ENCODE measurements around the gene S100A1. TPM values are rescaled to one million over a fixed set of nuclear protein-coding genes. Genes with fewer than 3 reads are reported as not detected.
"Not testable (repeated sequence)": the region's sequence is repeated elsewhere in the genome, so short reads cannot be mapped to it uniquely, and the experiment has no call there.

The S100A1 gene
- total RNA-seq: not detected

DNA sequence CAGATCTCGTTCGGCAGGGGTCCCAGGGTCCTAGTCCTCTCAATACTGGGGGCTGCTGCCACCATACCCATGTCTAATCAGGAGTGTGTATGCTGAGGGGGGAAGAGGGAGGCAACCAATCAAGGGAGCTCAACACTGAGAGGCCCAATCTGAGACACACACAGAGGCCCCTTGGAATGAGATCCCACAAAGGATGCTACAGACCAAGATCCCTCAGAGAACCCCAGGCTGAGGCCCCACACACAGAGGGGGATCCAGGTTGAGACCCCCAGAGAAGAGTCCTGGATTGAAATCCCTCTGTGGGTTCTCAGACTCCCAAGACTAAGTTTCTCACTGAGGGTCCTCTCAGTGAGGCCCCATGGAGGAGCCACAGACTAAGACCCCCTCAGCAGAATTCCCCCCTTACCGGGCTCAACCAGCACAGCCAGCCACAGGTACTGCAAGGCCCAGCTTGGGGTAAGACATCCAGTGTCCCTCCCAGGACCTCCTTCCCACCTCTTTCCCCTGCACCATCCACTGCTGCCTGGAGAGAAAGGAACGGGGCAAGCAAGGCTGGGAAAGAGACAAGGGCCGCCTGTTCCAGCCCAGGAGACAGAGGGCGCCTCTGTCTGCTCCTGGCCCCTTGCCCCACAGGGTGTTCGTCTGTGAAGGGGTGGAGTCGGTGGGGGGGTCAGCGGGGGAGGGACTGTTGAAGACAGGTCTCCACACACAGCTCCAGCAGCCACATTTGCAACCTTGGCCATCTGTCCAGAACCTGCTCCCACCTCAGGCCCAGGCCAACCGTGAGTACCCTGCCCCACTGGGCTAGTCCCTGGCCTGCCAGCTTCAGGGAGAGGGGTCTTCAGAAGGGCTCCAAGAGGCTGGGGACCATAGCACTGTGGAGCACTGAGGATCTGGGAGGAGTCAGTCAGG is at the start of gene S100A1:
TSS of gene S100A1 (plus strand) at position 720 of the 912 bp plus-strand sequence. CDS start 2,088 bp downstream, outside the sequence.
- no peak for ATAC-seq
- Mint-ChIP-seq H3K4me1 (ENCODE audit: low read depth) (peaks cover 22% of the 10 kb centered on the region), H3K27me3 (ENCODE audit: low read depth) (no peaks in the 10 kb centered on the region), H3K27ac (peak within 1 kb of the TSS; percentile 9), H3K9me3 (ENCODE audit: insufficient read depth) (no peaks in the 10 kb centered on the region), H3K4me3 (no peak within 1 kb of the TSS), H3K36me3 (ENCODE audit: low read depth) (peaks cover 4% of the 10 kb centered on the region)
- CTCF ChIA-PET: interaction anchor here (0.9 to 6.9 kb wide), 12 partner anchors 10 to 358 kb away, joined by 3 to 51 read pairs (median 5); partner anchors contain the start of genes RAB13, S100A14, S100A16 and S100A4
- POLR2A ChIA-PET: interaction anchor here (0.9 to 1.1 kb wide), 3 partner anchors 12 to 32 kb away, joined by 3 to 4 read pairs (median 3); partner anchors contain the start of gene S100A14
- DNase-seq: no peak

DNA sequence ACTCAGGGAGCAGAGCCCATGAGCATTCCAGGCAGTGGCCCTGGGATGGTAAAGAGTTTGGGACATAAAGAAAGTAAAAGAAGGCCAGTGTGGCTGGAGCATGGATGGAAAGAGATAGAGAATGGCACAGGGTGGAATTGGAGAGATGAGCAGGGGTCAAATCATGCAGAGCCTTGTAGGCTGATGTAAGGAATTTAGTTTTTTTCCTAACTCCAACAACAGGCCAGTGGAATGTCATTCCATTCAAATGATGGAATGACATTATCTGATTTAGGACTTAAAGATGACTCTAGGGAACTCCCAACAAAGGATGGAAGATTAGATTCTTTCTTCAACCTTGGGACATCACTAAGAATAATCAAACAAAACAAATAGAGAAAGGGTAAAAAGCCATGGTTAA is 49.7 kb upstream of the S100A1 start:
- ATAC-seq: no peak
- H3K4me1 Mint-ChIP-seq (ENCODE audit: low read depth): peaks cover 2% of the 10 kb centered on the region
- CTCF ChIA-PET: interaction anchor here (1.7 to 1.8 kb wide), 2 partner anchors 46 to 68 kb away, joined by 6 to 11 read pairs; no protein-coding TSS in a partner anchor
- H3K27me3 Mint-ChIP-seq (ENCODE audit: low read depth): peaks cover 24% of the 10 kb centered on the region
- H3K4me3 Mint-ChIP-seq: no peak overlapping the region
- H3K27ac Mint-ChIP-seq: no peak overlapping the region
- DNase-seq: no peak
- no peaks in the 10 kb centered on the region for H3K9me3 Mint-ChIP-seq (ENCODE audit: insufficient read depth)
- POLR2A ChIA-PET: interaction anchor here (2.0 kb wide), 1 partner anchor 47 kb away, joined by 4 read pairs; no protein-coding TSS in a partner anchor
- no peaks in the 10 kb centered on the region for H3K36me3 Mint-ChIP-seq (ENCODE audit: low read depth)

DNA sequence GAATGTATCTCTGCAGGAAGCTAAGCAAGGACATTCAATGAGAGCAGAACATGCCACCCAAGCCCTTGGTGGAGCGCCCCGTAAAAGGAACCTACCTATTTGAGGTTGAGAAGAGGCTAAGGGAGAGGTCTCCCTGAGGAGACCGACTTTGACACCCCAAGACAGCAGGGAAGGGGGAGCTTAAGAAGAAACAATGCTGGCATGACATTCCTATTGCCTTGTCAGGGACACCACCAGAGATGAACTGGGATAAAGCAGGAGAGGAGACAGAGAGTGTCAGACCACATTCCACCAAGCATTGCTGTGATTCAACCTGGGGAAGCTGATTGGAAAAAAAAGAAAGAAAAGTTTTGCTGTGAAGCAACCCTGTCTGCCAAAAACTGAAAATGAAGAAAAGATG is 49.3 kb upstream of the S100A1 start:
- POLR2A ChIA-PET: interaction anchor here (2.0 kb wide), 1 partner anchor 47 kb away, joined by 4 read pairs; no protein-coding TSS in a partner anchor
- DNase-seq: no peak
- Mint-ChIP-seq H3K9me3 (ENCODE audit: insufficient read depth) (no peaks in the 10 kb centered on the region), H3K27me3 (ENCODE audit: low read depth) (peaks cover 24% of the 10 kb centered on the region), H3K4me1 (ENCODE audit: low read depth) (peaks cover 2% of the 10 kb centered on the region), H3K27ac (no peak overlapping the region), H3K36me3 (ENCODE audit: low read depth) (no peaks in the 10 kb centered on the region), H3K4me3 (no peak overlapping the region)
- ATAC-seq: no peak
- CTCF ChIA-PET: no interaction called here

DNA sequence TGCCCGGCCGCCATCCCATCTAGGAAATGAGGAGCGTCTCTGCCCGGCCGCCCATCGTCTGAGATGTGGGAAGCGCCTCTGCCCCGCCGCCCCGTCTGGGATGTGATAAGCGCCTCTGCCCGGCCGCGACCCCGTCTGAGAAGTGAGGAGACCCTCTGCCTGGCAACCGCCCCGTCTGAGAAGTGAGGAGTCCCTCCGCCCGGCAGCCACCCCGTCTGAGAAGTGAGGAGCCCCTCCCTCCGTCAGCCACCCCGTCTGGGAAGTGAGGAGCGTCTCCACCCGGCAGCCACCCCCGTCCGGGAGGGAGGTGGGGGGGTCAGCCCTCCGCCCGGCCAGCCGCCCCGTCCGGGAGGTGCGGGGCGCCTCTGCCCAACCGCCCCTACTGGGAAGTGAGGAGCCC is 45.4 kb upstream of the S100A1 start:
- H3K27ac Mint-ChIP-seq; H3K4me1 Mint-ChIP-seq (ENCODE audit: low read depth); H3K9me3 Mint-ChIP-seq (ENCODE audit: insufficient read depth); DNase-seq; ATAC-seq; POLR2A ChIA-PET; H3K4me3 Mint-ChIP-seq; CTCF ChIA-PET; H3K36me3 Mint-ChIP-seq (ENCODE audit: low read depth): not testable (repeated sequence)
- H3K27me3 Mint-ChIP-seq (ENCODE audit: low read depth): peaks cover 31% of the 10 kb centered on the region

DNA sequence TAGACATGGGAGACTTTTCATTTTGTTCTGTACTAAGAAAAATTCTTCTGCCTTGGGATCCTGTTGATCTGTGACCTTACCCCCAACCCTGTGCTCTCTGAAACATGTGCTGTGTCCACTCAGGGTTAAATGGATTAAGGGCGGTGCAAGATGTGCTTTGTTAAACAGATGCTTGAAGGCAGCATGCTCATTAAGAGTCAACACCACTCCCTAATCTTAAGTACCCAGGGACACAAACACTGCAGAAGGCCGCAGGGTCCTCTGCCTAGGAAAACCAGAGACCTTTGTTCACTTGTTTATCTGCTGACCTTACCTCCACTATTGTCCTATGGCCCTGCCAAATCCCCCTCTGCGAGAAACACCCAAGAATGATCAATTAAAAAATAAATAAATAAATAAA is 44.7 kb upstream of the S100A1 start:
- H3K27ac Mint-ChIP-seq; POLR2A ChIA-PET; H3K9me3 Mint-ChIP-seq (ENCODE audit: insufficient read depth); DNase-seq; H3K4me3 Mint-ChIP-seq; H3K36me3 Mint-ChIP-seq (ENCODE audit: low read depth); H3K4me1 Mint-ChIP-seq (ENCODE audit: low read depth); ATAC-seq: not testable (repeated sequence)
- peaks cover 24% of the 10 kb centered on the region for H3K27me3 Mint-ChIP-seq (ENCODE audit: low read depth)
- CTCF ChIA-PET: interaction anchor here (1.6 kb wide), 1 partner anchor 11 kb away, joined by 5 read pairs; no protein-coding TSS in a partner anchor

DNA sequence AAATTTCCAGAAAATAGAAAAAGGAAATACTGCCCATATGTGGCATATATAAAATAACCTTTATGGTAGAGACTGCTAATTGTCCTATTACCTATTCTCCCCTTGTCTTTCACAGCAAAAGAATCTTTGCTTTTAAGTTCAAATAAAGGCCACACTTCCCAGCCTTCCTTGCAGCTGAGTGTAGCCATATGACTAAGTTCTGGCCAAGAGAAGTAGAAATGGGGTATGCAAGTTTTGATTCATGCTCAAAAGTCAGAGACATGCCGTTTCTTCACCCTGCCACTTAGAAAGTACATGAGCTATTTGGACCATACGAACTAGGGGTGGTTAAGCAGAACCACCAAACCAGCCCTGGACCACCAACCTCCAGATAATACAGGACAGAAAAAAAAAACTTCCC is 44.3 kb upstream of the S100A1 start:
- Mint-ChIP-seq H3K4me1 (ENCODE audit: low read depth) (no peaks in the 10 kb centered on the region), H3K4me3 (no peak overlapping the region), H3K36me3 (ENCODE audit: low read depth) (no peaks in the 10 kb centered on the region), H3K9me3 (ENCODE audit: insufficient read depth) (no peaks in the 10 kb centered on the region), H3K27me3 (ENCODE audit: low read depth) (peaks cover 19% of the 10 kb centered on the region), H3K27ac (no peak overlapping the region)
- ChIA-PET POLR2A (no interaction called here), CTCF (interaction anchor here (1.6 kb wide), 1 partner anchor 11 kb away, joined by 5 read pairs; no protein-coding TSS in a partner anchor)
- ATAC-seq: no peak
- no peak for DNase-seq

DNA sequence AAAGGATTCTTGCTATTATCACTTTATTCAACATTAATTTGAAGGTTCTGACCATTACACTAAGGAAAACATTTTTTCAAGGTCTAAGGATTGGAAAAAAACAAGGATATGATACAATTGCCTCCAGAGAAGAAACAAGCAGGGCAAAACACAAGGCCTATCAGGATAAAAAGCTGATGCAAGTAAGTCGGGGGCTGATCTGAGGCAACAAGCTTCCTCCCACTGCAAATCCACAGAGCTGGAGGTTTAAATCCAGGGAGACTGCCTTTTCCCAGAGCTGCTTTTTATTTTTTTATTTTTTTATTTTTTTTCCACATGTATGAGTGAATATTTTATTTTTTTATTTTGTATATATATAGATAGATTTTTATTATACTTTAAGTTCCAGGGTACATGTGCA is 43.2 kb upstream of the S100A1 start:
- ATAC-seq (no peak), DNase-seq (no peak)
- ChIA-PET CTCF (interaction anchor here (0.7 to 1.6 kb wide), 3 partner anchors 12 to 91 kb away, joined by 3 to 5 read pairs (median 4); no protein-coding TSS in a partner anchor), POLR2A (no interaction called here)
- H3K4me1 Mint-ChIP-seq (ENCODE audit: low read depth): no peaks in the 10 kb centered on the region
- no peaks in the 10 kb centered on the region for H3K9me3 Mint-ChIP-seq (ENCODE audit: insufficient read depth)
- peaks cover 15% of the 10 kb centered on the region for H3K27me3 Mint-ChIP-seq (ENCODE audit: low read depth)
- no peak overlapping the region for H3K4me3 Mint-ChIP-seq
- no peak overlapping the region for H3K27ac Mint-ChIP-seq
- no peaks in the 10 kb centered on the region for H3K36me3 Mint-ChIP-seq (ENCODE audit: low read depth)

DNA sequence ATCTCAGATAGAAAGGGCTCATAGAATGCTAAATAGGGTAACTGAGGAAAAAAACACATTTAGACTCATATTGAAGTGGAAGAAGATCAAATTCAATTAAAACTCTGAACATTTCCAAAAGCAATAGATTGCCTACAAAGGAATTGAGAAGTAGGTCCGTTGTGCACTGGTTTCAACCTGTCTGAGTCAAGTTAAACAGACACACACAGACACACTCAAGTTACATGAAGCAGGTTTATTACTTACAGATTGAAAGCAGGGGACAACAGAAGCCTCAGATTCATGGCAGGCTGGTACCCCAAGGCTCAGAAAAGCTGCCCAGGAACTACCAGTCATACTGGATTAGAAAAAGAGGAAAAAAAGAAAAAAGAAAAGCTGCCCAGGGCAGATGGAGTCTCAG is 41.9 kb upstream of the S100A1 start:
- ChIA-PET CTCF (interaction anchor here (1.1 to 1.5 kb wide), 2 partner anchors 14 to 19 kb away, joined by 3 read pairs; no protein-coding TSS in a partner anchor), POLR2A (no interaction called here)
- Mint-ChIP-seq H3K4me3 (no peak overlapping the region), H3K36me3 (ENCODE audit: low read depth) (no peaks in the 10 kb centered on the region), H3K4me1 (ENCODE audit: low read depth) (no peaks in the 10 kb centered on the region), H3K9me3 (ENCODE audit: insufficient read depth) (no peaks in the 10 kb centered on the region), H3K27ac (no peak overlapping the region), H3K27me3 (ENCODE audit: low read depth) (peaks cover 15% of the 10 kb centered on the region)
- ATAC-seq (no peak), DNase-seq (no peak)

DNA sequence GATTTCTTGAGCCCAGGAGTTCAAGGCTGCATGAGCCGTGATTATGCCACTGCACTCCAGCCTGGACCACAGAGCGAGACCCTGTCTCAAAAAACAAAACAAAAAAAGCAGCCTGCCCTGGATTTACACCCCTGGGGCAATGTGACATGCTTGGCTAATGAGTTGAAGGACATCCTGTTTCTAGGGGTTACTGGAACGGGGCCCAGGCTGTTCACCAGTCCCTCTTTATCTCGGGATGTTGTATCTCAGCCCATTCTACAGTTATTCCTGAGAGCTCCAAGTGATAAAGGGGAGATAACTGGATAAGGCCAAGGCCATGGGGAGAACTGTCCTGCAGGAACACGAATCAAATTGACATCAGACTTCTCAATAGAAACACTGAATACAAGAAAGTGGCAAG is 40.9 kb upstream of the S100A1 start:
- ATAC-seq: no peak
- no peaks in the 10 kb centered on the region for H3K9me3 Mint-ChIP-seq (ENCODE audit: insufficient read depth)
- CTCF ChIA-PET: no interaction called here
- POLR2A ChIA-PET: no interaction called here
- no peak overlapping the region for H3K27ac Mint-ChIP-seq
- no peak overlapping the region for H3K4me3 Mint-ChIP-seq
- peaks cover 15% of the 10 kb centered on the region for H3K27me3 Mint-ChIP-seq (ENCODE audit: low read depth)
- no peaks in the 10 kb centered on the region for H3K4me1 Mint-ChIP-seq (ENCODE audit: low read depth)
- DNase-seq: no peak
- no peaks in the 10 kb centered on the region for H3K36me3 Mint-ChIP-seq (ENCODE audit: low read depth)

DNA sequence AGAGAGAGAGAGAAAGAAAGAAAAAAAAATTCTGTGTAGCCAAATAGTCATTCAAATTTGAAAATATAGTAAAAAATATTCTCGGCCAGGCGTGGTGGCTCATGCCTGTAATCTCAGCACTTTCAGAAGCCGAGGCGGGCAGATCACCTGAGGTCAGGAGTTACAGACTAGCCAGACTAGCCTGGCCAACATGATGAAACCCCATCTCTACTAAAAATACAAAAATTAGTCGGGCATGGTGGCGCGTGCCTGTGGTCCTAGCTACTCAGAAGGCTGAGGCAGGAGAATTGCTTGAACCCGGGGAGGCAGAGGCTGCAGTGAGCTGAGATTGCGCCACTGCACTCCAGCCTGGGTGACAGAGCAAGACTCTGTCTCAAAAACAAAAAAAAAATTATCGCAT is 40.2 kb upstream of the S100A1 start:
- DNase-seq; H3K4me1 Mint-ChIP-seq (ENCODE audit: low read depth); H3K36me3 Mint-ChIP-seq (ENCODE audit: low read depth); ATAC-seq; H3K27ac Mint-ChIP-seq; H3K4me3 Mint-ChIP-seq; H3K9me3 Mint-ChIP-seq (ENCODE audit: insufficient read depth): not testable (repeated sequence)
- POLR2A ChIA-PET: interaction anchor here (0.8 kb wide), 1 partner anchor 56 kb away, joined by 3 read pairs; no protein-coding TSS in a partner anchor
- H3K27me3 Mint-ChIP-seq (ENCODE audit: low read depth): peaks cover 15% of the 10 kb centered on the region
- CTCF ChIA-PET: interaction anchor here (0.5 kb wide), 1 partner anchor 1147 kb away, joined by 3 read pairs; no protein-coding TSS in a partner anchor

DNA sequence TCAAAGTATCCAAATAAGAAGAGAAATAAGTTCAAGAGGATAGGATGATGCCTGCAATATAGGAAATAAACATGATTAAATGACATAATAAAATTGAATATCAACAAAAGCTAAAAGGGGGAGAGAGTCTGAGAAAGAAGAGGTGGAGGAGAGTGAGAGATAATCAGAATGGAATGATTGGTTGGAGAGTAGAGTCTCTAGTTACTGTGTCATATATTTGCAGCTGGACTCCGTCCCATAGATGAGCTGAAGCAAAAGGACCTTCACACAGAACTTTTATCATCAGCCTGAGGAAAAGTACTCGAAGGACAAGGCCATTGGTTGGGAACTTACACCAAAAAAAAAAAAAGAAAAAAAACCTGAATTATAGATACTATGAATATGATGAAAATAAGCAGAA is 39.8 kb upstream of the S100A1 start:
- Mint-ChIP-seq H3K36me3 (ENCODE audit: low read depth) (no peaks in the 10 kb centered on the region), H3K27me3 (ENCODE audit: low read depth) (peaks cover 15% of the 10 kb centered on the region), H3K4me1 (ENCODE audit: low read depth) (no peaks in the 10 kb centered on the region), H3K9me3 (ENCODE audit: insufficient read depth) (no peaks in the 10 kb centered on the region), H3K27ac (no peak overlapping the region), H3K4me3 (no peak overlapping the region)
- ATAC-seq: no peak
- POLR2A ChIA-PET: interaction anchor here (0.8 kb wide), 1 partner anchor 56 kb away, joined by 3 read pairs; no protein-coding TSS in a partner anchor
- CTCF ChIA-PET: interaction anchor here (0.5 kb wide), 1 partner anchor 1147 kb away, joined by 3 read pairs; no protein-coding TSS in a partner anchor
- DNase-seq: no peak

DNA sequence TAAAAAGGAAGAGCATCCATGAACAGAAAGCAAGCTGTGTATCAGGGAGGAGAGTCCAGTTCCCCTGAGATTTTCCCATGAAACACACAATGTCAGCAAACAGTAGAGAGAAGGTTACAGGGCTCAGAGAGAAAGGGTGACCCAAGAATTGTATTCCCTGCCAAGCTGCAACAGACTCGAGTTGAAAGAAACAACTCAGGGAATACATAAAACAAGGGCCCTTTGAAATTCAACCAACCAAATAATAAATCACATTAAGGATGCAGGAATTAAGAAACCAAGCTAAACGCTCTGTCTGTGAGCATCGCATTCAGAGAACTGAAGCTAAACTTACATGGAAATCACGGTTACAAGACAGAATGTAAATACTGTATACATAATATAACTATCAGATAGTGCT is 35.5 kb upstream of the S100A1 start:
- ATAC-seq (no peak), DNase-seq (no peak)
- H3K9me3 Mint-ChIP-seq (ENCODE audit: insufficient read depth): no peaks in the 10 kb centered on the region
- H3K36me3 Mint-ChIP-seq (ENCODE audit: low read depth): no peaks in the 10 kb centered on the region
- H3K4me3 Mint-ChIP-seq: no peak overlapping the region
- ChIA-PET POLR2A (interaction anchor here (0.8 kb wide), 1 partner anchor 57 kb away, joined by 3 read pairs; the partner anchor contains the start of gene S100A6), CTCF (interaction anchor here (1.2 to 1.9 kb wide), 5 partner anchors 11 to 82 kb away, joined by 4 to 5 read pairs (median 4); no protein-coding TSS in a partner anchor)
- H3K4me1 Mint-ChIP-seq (ENCODE audit: low read depth): no peaks in the 10 kb centered on the region
- H3K27me3 Mint-ChIP-seq (ENCODE audit: low read depth): peaks cover 3% of the 10 kb centered on the region
- no peak overlapping the region for H3K27ac Mint-ChIP-seq

All from activated CD8-positive, alpha-beta T cell treated with anti-CD3 and anti-CD28 coated beads, Interleukin-2, amount 10 ng/mL, durations not matched to agents 7 days and 5 days (primary cell).